Activated T-helper 17 cell treated with anti-CD3 and anti-CD28 coated beads, Interleukin-2, amount 50 U/mL, for 72 hours (primary cell): ENCODE measurements around the gene DIP2C. TPM values are rescaled to one million over a fixed set of nuclear protein-coding genes. Genes with fewer than 3 reads are reported as not detected.
"Not testable (repeated sequence)": the region's sequence is repeated elsewhere in the genome, so short reads cannot be mapped to it uniquely, and the experiment has no call there.

Source experiments
- ATAC-seq: fragments of 150-1000 bp; cut with Tn5 transposase; replicated peaks from 2 replicates; pipeline ENCODE4 v1.10.0; 2021; ENCODE audit warnings: mild to moderate bottlenecking, moderate library complexity
- H3K27ac Mint-ChIP-seq: one replicate; pipeline ENCODE4 v1.8.0; 2022; ENCODE audit warnings: mixed read lengths
- H3K27me3 Mint-ChIP-seq: one replicate; pipeline ENCODE4 v1.8.0; 2022; ENCODE audit warnings: mixed read lengths
- H3K36me3 Mint-ChIP-seq: one replicate; pipeline ENCODE4 v1.8.0; 2022; ENCODE audit warnings: low read depth, mild to moderate bottlenecking, mixed read lengths
- H3K4me1 Mint-ChIP-seq: one replicate; pipeline ENCODE4 v1.8.0; 2022; ENCODE audit warnings: mixed read lengths
- H3K4me3 Mint-ChIP-seq: one replicate; pipeline ENCODE4 v1.8.0; 2022; ENCODE audit warnings: mild to moderate bottlenecking, mixed read lengths
- H3K9me3 Mint-ChIP-seq: one replicate; pipeline ENCODE4 v1.8.0; 2022; ENCODE audit warnings: mixed read lengths
- total RNA-seq, 2 donors: library from RNA; stranded (reverse); gene quantifications; one replicate each; pipeline ENCODE4 v1.2.3, GENCODE V29; 2022

The DIP2C gene
- total RNA-seq, 2 donors from 2014 or later = 1.1 to 1.9 TPM

- peaks cover 4% of the 10 kb centered on the region for H3K27me3 Mint-ChIP-seq
- no peak overlapping the region for H3K4me3 Mint-ChIP-seq
- no peak for ATAC-seq
- H3K9me3 Mint-ChIP-seq = no peaks in the 10 kb centered on the region
- no peaks in the 10 kb centered on the region for H3K4me1 Mint-ChIP-seq
- no peak overlapping the region for H3K27ac Mint-ChIP-seq
- H3K36me3 Mint-ChIP-seq = peaks cover 10% of the 10 kb centered on the region
Observed at GRCh38 chr10:405648-406047, 283.8 kb downstream of the DIP2C start.

GRCh38 chr10:404991-405390, 284.5 kb downstream of the DIP2C start:
- Mint-ChIP-seq H3K4me1 (no peaks in the 10 kb centered on the region), H3K36me3 (peaks cover 10% of the 10 kb centered on the region), H3K4me3 (no peak overlapping the region), H3K27ac (no peak overlapping the region), H3K27me3 (peaks cover 4% of the 10 kb centered on the region), H3K9me3 (no peaks in the 10 kb centered on the region)
- ATAC-seq = no peak

- Mint-ChIP-seq H3K27ac (no peak overlapping the region), H3K36me3 (peaks cover 10% of the 10 kb centered on the region), H3K4me3 (no peak overlapping the region), H3K4me1 (no peaks in the 10 kb centered on the region), H3K9me3 (no peaks in the 10 kb centered on the region), H3K27me3 (peaks cover 4% of the 10 kb centered on the region)
- ATAC-seq = no peak
Observed at GRCh38 chr10:404346-404745, 285.1 kb downstream of the DIP2C start.

GRCh38 chr10:398954-399353, 290.5 kb downstream of the DIP2C start:
- Mint-ChIP-seq H3K27me3 (no peaks in the 10 kb centered on the region), H3K4me1 (no peaks in the 10 kb centered on the region), H3K36me3 (no peaks in the 10 kb centered on the region), H3K27ac (no peak overlapping the region), H3K9me3 (no peaks in the 10 kb centered on the region), H3K4me3 (no peak overlapping the region)
- no peak for ATAC-seq

GRCh38 chr10:397321-398068, 292.0 kb downstream of the DIP2C start:
- Mint-ChIP-seq H3K9me3 (no peaks in the 10 kb centered on the region), H3K4me1 (no peaks in the 10 kb centered on the region), H3K27ac (no peak overlapping the region), H3K4me3 (no peak overlapping the region), H3K36me3 (no peaks in the 10 kb centered on the region), H3K27me3 (no peaks in the 10 kb centered on the region)
- ATAC-seq = no peak

- no peaks in the 10 kb centered on the region for H3K36me3 Mint-ChIP-seq
- H3K27ac Mint-ChIP-seq = no peak overlapping the region
- H3K4me3 Mint-ChIP-seq = no peak overlapping the region
- no peaks in the 10 kb centered on the region for H3K27me3 Mint-ChIP-seq
- no peaks in the 10 kb centered on the region for H3K9me3 Mint-ChIP-seq
- no peak for ATAC-seq
- H3K4me1 Mint-ChIP-seq = no peaks in the 10 kb centered on the region
Observed at GRCh38 chr10:396535-397220, 292.8 kb downstream of the DIP2C start.

- Mint-ChIP-seq H3K4me1 (no peaks in the 10 kb centered on the region), H3K36me3 (no peaks in the 10 kb centered on the region), H3K27ac (no peak overlapping the region), H3K27me3 (no peaks in the 10 kb centered on the region), H3K4me3 (no peak overlapping the region), H3K9me3 (no peaks in the 10 kb centered on the region)
- ATAC-seq = no peak
Observed at GRCh38 chr10:396107-396506, 293.4 kb downstream of the DIP2C start.

- H3K4me1 Mint-ChIP-seq = no peaks in the 10 kb centered on the region
- no peak for ATAC-seq
- H3K27me3 Mint-ChIP-seq = no peaks in the 10 kb centered on the region
- H3K4me3 Mint-ChIP-seq = no peak overlapping the region
- H3K36me3 Mint-ChIP-seq = no peaks in the 10 kb centered on the region
- no peaks in the 10 kb centered on the region for H3K9me3 Mint-ChIP-seq
- no peak overlapping the region for H3K27ac Mint-ChIP-seq
Observed at GRCh38 chr10:395665-396064, 293.8 kb downstream of the DIP2C start.

GRCh38 chr10:394439-395101, 294.9 kb downstream of the DIP2C start:
- ATAC-seq, H3K36me3 Mint-ChIP-seq, H3K4me1 Mint-ChIP-seq, H3K27me3 Mint-ChIP-seq, H3K9me3 Mint-ChIP-seq, H3K27ac Mint-ChIP-seq, H3K4me3 Mint-ChIP-seq: not testable (repeated sequence)

- no peaks in the 10 kb centered on the region for H3K9me3 Mint-ChIP-seq
- no peaks in the 10 kb centered on the region for H3K27me3 Mint-ChIP-seq
- no peak for ATAC-seq
- H3K4me3 Mint-ChIP-seq = no peak overlapping the region
- no peak overlapping the region for H3K27ac Mint-ChIP-seq
- H3K4me1 Mint-ChIP-seq = no peaks in the 10 kb centered on the region
- no peaks in the 10 kb centered on the region for H3K36me3 Mint-ChIP-seq
Observed at GRCh38 chr10:393787-394438, 295.6 kb downstream of the DIP2C start.

- Mint-ChIP-seq H3K4me3 (no peak overlapping the region), H3K27me3 (no peaks in the 10 kb centered on the region), H3K4me1 (no peaks in the 10 kb centered on the region), H3K36me3 (no peaks in the 10 kb centered on the region), H3K27ac (no peak overlapping the region), H3K9me3 (no peaks in the 10 kb centered on the region)
- ATAC-seq = no peak
Observed at GRCh38 chr10:393106-393745, 296.2 kb downstream of the DIP2C start.

- no peak overlapping the region for H3K27ac Mint-ChIP-seq
- ATAC-seq = no peak
- no peaks in the 10 kb centered on the region for H3K27me3 Mint-ChIP-seq
- no peaks in the 10 kb centered on the region for H3K36me3 Mint-ChIP-seq
- no peaks in the 10 kb centered on the region for H3K9me3 Mint-ChIP-seq
- H3K4me3 Mint-ChIP-seq = no peak overlapping the region
- H3K4me1 Mint-ChIP-seq = no peaks in the 10 kb centered on the region
Observed at GRCh38 chr10:392705-393037, 296.8 kb downstream of the DIP2C start.

- H3K9me3 Mint-ChIP-seq = no peaks in the 10 kb centered on the region
- ATAC-seq = no peak
- H3K4me3 Mint-ChIP-seq = no peak overlapping the region
- H3K36me3 Mint-ChIP-seq = no peaks in the 10 kb centered on the region
- H3K27me3 Mint-ChIP-seq = no peaks in the 10 kb centered on the region
- no peak overlapping the region for H3K27ac Mint-ChIP-seq
- no peaks in the 10 kb centered on the region for H3K4me1 Mint-ChIP-seq
Observed at GRCh38 chr10:391847-392704, 297.4 kb downstream of the DIP2C start.

GRCh38 chr10:391305-391704, 298.2 kb downstream of the DIP2C start:
- Mint-ChIP-seq H3K9me3 (no peaks in the 10 kb centered on the region), H3K4me3 (no peak overlapping the region), H3K4me1 (no peaks in the 10 kb centered on the region), H3K27me3 (no peaks in the 10 kb centered on the region), H3K36me3 (no peaks in the 10 kb centered on the region), H3K27ac (no peak overlapping the region)
- no peak for ATAC-seq
